HG02642 (cell line): ENCODE data around the gene LRRC8B.
"Not testable (repeated sequence)": the region's sequence is repeated elsewhere in the genome, so short reads cannot be mapped to it uniquely, and the experiment has no call there.

Experiments used
- ATAC-seq: cut with Tn5 transposase; IDR thresholded peaks from one replicate; pipeline ENCODE4 v1.9.1; 2021; ENCODE audit warnings: mild to moderate bottlenecking; ENCODE audit not compliant: unreplicated experiment, poor library complexity

The LRRC8B gene

GRCh38 chr1:89523572-89524368 lies 859 bp upstream of the LRRC8B start:
- ATAC-seq, result peak; percentile 39

DNA sequence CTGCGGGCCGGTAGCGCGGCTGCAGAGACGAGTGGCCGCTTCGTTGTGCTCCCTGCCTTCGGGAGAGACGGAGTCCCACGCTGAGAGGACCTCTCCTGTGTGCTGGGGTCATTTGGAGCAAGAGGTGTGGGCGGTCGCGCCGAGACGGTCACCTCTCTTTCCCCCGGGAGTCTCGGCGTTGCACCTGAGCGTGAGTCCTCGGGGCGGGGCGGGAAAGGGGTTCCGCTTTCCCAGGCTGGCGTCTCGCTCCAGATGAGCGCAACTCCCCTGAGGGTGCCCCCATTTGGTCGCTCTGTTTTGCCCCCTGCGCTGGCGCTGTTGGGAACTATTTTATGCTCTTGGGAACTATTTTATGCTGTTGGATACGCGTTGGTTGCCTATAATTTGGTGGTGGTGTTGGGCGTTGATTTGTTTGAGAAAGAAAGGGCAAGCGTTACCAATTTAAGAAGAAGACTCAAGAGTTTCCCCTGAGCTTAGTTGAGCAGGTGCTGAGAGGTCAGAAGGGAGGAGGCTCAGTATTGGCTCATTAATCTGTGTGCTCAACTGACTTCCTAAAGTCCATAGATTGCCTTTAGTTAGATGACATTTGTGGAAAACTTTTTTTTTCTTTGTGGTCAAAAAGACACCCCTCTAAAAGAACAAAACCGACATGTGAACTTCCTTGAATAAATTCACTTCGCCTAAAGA lies 683 bp downstream of the LRRC8B start:
- peak; percentile 33 for ATAC-seq

DNA sequence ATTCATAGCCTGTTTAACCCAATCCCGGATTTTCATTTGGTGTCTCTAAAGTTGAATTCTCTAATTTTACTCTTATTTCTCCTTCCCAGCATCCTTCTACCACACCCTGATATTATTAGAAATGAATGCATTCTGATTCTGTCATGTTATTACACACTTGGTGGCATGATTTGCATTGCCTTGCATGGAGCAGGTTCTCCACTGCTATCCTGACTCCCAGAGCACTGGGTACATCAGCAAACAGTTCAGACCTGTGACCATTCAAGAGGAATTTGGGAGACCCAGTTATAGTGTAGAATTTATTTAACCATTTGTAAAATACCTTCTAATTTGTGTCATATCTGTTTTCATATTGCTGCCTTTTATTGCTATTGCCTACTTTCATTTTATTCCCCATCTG lies 2.6 kb downstream of the LRRC8B start:
- ATAC-seq, result no peak

DNA sequence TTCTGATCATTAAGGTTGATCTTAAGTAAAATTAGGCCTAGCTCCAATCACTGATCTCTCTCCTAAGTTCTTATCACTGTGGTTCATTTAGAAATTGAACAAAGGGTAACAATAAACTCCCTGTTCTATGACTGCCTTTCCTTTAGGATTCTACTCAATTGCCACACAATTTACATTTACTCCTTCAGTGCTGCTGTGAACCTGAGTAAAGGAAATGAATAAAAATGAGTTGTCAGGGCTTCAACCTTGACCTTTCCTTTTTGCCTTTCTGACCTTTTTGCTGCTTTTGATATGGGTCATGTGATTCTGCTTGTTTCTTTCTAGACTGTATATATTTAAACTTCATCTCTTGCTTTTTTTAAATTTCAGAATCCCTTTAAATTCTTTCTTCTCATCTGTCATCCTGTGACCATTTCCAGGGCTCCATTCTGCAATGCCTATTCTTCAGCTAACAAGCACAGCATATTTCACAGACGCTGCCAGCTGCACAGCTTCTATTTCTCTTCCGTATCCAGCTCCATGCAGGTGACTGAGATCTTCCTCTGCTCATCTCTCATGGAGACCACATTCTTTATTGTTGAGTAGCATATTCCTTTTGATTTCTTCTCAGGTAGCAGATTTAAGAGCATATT lies 3.2 kb downstream of the LRRC8B start:
- ATAC-seq, result no peak

DNA sequence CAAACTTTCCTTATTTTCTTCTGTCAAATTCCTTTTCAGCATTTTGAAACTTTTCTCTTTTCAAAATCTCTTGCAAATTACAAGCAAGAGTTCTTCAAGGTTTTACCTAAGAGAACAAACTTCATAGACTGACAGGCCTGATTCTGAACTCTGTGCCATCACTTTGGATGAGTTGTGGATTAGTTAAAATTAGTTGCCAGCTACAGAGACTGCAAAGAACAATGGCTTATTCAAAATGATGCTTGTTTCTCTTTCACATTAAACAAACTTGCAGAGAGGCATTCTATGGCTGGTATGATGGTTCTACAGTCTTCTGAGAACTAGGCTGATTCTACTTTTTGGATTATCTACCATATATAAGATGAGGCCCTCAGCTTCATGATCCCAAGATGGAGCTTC lies 3.8 kb downstream of the LRRC8B start:
- no peak for ATAC-seq

DNA sequence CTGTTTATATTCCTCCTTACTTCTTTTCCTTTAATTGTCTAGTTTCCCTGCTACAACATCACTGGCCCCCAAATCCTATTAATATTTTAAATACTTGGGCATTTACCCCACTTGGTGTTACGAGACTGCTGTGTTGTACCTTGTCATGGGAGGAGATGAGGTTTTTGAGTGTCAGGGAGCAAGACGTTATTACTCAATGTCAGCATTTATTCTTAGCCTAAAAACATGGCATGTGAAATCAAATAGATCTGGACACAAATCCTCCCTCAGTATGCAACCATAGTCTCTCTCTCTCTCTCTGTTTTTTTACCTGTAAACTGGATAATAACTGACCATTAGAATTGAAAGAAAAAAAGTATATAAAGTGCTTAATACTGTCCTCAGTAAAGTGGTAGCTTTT lies 4.6 kb downstream of the LRRC8B start:
- ATAC-seq, result no peak

DNA sequence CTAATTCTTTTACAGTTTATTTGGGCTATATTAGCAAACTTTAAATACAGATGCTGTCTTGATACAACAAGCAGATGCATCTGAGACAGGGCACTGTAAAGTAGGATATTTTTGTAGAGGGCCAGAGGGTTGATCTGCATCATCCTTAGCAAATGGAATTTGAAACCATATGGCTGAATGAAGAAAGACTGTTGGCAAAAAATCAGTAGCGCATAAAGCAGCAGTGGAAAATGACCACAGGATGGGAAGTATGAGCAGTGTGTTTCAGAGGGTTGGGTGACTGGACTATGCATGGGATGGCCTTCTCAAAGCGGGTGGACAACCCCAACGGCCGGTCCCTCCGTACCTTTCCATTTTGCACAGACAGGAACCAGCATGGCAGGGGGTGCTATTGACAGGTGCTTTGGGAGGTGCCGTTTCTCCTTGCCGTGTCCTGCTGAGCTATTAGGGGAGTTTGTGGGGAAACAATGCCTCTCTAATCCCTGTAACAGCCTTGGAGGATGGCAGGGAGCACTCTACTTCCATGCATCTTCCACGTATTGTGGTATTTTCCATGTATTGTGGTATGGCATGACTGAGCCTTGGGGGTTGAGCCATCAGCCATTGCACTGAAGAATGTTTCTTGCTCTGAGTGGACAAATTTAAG lies 5.9 kb downstream of the LRRC8B start:
- ATAC-seq, result no peak

GRCh38 chr1:89531480-89532139 lies 7.0 kb downstream of the LRRC8B start:
- no peak for ATAC-seq

DNA sequence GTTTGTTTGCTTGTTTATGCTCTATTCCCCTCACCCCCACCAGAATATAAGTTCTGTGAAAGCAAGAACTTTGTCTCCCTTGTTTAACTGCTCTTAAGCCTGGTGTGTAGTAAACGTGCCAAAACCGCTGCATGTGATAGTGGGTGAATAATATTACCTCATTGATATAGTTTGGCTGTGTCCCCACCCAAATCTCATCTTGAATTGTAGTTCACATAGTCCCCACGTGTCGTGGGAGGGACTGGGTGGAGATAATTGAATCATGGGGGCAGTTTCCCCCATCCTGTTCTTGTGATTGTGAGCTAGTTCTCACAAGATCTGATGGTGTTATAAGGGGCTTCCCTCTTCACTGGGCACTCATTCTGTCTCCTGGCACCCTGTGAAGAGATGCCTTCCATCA lies 7.6 kb downstream of the LRRC8B start:
- no peak for ATAC-seq

GRCh38 chr1:89532866-89533265 lies 8.2 kb downstream of the LRRC8B start:
- no peak for ATAC-seq

DNA sequence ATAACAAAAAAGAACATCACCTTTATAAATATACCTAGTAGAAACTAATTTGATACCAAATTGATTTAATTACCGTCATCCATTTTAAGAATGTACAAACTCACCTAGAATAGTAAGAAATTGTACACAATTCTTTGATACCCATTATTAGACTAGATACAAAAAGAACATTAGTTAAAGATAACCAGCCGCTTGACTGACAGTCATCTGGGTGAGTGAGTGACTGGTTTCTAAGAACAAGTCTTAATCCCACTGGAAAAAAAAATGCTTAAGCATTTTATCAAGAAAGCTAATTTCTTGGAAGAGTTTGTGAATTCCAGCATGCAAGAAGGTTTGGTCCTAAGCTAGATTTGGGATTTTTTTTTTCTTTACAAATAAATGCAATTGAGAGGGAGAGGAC lies 10.9 kb downstream of the LRRC8B start:
- ATAC-seq, result no peak

GRCh38 chr1:89536555-89537341 lies 12.1 kb downstream of the LRRC8B start:
- no peak for ATAC-seq

DNA sequence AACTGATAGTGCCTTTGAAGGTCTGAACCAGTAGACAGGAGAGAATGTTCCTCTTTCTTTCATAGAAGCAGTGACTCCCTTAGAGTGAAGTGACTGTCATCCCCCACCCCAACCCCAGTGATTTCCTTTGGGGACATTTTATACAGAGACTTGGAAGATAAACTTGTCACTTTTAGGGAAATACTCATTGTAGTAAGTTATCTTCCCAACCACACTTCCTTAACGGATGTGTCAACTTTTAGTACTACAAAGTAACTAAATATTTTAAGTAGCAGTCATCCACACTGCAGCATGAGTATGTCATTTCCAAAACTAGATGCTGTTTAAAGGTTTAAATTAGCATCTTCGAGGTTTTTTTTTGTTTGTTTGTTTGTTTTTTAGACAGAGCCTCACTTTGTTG lies 13.7 kb downstream of the LRRC8B start:
- no peak for ATAC-seq

DNA sequence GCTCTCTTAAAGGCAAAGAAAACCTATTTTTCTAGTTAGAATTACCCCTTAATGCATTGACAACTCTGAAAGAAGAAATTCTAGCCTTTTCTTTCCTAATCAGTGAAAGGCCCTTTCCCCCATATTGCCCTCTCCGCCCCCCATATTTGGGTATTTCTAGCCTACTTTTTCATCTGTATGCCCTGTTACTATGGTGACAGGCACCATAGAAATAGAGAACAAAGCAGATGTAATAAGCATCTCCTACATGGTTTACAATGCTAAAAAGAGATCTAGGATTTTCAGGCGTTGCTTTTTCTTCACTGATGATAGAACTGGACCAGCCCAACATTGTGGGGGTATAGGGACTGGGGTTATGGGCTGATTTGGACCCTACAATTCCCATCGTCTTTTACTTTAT lies 14.5 kb downstream of the LRRC8B start:
- ATAC-seq, result no peak

- no peak for ATAC-seq
Observed at GRCh38 chr1:89540406-89540970, 15.9 kb downstream of the LRRC8B start.

GRCh38 chr1:89542345-89542744 lies 17.7 kb downstream of the LRRC8B start:
- ATAC-seq, result no peak

DNA sequence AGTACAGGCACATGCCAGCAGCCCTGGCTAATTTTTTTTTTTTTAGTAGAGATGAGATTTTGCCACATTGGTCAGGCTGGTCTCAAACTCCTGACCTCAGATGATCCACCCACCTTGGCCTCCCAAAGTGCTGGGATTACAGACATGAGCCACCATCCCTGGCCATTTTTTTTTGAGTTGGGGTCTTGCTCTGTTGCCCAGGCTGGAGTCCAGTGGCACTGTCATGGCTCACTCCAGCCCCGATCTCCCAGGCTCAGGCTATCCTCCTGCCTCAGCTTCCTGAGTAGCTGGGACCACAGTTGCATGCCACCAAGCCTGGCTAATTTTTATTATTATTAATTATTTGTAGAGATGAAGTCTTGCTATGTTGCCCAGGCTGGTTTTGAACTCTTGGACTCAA lies 19.0 kb downstream of the LRRC8B start:
- ATAC-seq, result not testable (repeated sequence)

DNA sequence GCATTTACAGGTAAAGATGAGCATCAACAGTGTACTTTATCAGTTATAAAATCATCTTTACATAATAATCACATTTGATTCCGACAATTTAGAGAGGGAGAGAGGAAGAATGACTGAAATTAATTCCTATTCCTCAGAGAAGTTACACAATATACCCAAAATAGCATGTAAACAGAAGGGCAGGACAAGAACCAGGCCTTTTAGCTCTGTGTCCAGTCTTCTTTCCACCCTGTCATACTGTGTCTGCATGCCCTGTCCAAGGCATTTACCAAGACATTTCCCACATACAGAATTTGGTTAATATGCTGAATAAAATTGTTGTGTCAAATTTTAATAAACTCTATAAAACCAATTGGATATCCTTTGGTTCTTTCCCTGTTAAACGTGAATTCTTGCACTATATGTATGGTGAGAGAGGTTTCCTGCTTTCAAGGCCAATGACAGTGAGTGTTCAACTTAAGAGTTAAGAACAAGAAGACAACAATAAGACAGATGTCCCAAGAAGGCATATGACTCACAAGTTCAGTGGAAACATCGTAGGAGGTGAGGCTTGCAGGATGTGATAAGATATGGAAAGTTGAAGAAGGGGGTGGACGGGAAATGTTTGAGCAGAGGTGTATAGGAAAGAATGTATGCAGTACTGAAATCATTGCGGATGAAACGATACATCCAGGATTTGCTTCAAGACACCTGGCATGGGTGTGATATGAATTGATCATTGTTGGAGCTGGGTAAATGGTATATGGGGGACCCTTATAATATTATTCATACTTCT lies 20.8 kb downstream of the LRRC8B start:
- no peak for ATAC-seq
